ENCODE results near the gene GFPT2.

DNA sequence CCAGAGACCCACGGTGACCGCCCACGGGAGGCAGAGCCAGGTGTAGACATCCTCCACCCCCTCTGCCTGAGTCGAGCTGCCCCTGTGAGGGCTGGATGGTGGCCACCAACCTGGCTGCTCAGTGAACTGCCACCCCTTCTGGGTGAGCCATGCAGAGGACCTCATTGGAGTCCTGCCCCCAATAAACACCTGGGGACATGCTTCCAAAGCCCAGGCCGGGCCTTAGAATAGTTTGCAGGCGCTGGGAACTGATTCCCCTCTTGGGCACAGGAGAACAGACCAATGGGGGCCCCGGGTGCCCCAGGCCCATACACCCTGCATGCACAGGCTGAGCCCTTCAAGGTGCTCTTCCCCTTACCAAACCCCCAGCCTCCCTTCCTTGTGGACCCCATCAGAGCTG is 38.1 kb upstream of the GFPT2 start:
- TF ChIP-seq YY1 (IDR thresholded peaks at IDR 0.05; ENCODE audit: low read depth, low read length) (no peak), CBX8 (IDR thresholded peaks at IDR 0.05; ENCODE audit: borderline replicate concordance, low read depth, low read length) (no peak), EZH2 (IDR thresholded peaks at IDR 0.05; ENCODE audit: low read depth, low read length, severe bottlenecking) (no peak), RAD21 (IDR thresholded peaks at IDR 0.05 in 1 of 2, conservative IDR thresholded peaks at IDR 0.05 in 1 of 2; ENCODE audit: low read depth in 2 of 2, low read length in 2 of 2) (no peak), POLR2AphosphoS5 (IDR thresholded peaks at IDR 0.05; ENCODE audit: low read depth, low read length) (no peak), EP300 (IDR thresholded peaks at IDR 0.05; ENCODE audit: borderline replicate concordance in 1 of 2, low read depth in 2 of 2, low read length in 2 of 2) (no peak), JUND (IDR thresholded peaks at IDR 0.05; ENCODE audit: low read length) (no peak), CTCF (IDR thresholded peaks at IDR 0.05; ENCODE audit: control extremely low read depth in 1 of 3, insufficient read depth in 1 of 3, low read depth in 1 of 3, low read length in 3 of 3) (no peak), ZNF274 (IDR thresholded peaks at IDR 0.05; ENCODE audit: borderline replicate concordance, extremely low read depth, low read length) (no peak)
- TF ChIP-seq, protein P1, sequence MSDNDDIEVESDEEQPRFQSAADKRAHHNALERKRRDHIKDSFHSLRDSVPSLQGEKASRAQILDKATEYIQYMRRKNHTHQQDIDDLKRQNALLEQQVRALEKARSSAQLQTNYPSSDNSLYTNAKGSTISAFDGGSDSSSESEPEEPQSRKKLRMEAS (IDR thresholded peaks at IDR 0.05), result no peak

All from H1 (cell line).